Keratinocyte (primary cell): Measurements from ENCODE around the gene ING4.

Source experiments
- CTCF ChIP-seq, 3 experiments: IDR thresholded peaks in 1 of 3; conservative IDR thresholded peaks in 1 of 3; optimal IDR thresholded peaks in 1 of 3; 2 replicates in 2 of 3; 3 replicates in 1 of 3; pipeline versions ENCODE3 to v1.5.1; 2011; ENCODE audit warnings: low read length in 3 of 3, mild to moderate bottlenecking in 3 of 3, moderate library complexity in 2 of 3, control low read depth in 1 of 3, inconsistent platforms in 1 of 3; ENCODE audit not compliant: insufficient read depth in 2 of 3; ENCODE audit errors: extremely low read depth in 1 of 3
- EZH2 ChIP-seq: IDR thresholded peaks from one replicate; pipeline ENCODE4 v1.6.1; 2012; ENCODE audit warnings: inconsistent platforms, mild to moderate bottlenecking, low read length, moderate library complexity

DNA sequence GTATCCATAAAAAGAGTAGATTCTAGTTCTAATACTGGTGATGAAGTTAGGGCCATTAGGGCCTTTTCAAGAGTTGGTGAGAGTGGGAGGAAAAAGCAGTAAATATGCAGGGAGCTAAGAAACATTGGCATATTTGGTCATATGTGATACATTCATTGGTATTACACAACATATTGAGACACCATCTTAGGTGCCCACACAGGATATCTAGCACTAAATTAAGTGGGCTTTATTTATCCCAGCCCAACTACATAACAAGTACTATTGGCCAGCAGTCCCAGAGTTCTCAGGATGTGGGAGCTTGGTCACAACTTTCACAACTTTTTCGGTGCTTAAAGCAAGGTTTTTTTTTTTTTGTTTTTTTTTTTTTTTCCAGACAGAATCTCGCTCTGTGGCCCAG, 2.0 kb upstream of the ING4 start:
- no peak for TF ChIP-seq CTCF (optimal IDR thresholded peaks at IDR 0.05 in 1 of 3, IDR thresholded peaks at IDR 0.05 in 1 of 3, conservative IDR thresholded peaks at IDR 0.05 in 1 of 3; ENCODE audit: extremely low read depth in 1 of 3, insufficient read depth in 2 of 3, low read length in 3 of 3)
- TF ChIP-seq EZH2, result no peak
